GM11168 (cell line): Measurements from ENCODE around the gene MYO3B.

ENCODE experiments used
- in situ Hi-C: fragments of 300-500 bp; cut with MboI; formaldehyde crosslinking; loops from one replicate; pipeline ENCODE4 v1.12.0; 2022; ENCODE audit warnings: low sequenced_read_pairs; ENCODE audit not compliant: unreplicated experiment

Gene MYO3B

DNA sequence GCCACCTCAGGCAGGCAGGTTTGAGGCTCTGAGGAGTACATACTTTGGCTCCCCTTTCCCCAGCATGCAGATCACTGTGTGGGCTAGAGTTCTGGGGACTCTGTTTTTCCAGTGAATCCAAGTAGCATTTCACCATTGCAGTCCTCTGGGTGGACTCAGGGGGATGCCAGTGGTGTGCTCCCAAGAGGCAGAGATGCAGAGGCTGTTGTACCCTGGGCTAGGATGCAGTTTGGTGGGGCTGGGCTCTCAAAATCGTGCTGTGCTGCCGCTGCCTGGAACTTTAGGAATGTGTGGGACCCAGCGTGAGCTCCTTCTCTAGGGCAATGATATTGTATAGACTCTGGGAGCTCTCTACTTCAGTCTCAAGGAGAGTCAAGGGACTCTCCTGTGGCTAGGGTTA, 104.9 kb downstream of the MYO3B start:
- in situ Hi-C loops, result no loop called here

DNA sequence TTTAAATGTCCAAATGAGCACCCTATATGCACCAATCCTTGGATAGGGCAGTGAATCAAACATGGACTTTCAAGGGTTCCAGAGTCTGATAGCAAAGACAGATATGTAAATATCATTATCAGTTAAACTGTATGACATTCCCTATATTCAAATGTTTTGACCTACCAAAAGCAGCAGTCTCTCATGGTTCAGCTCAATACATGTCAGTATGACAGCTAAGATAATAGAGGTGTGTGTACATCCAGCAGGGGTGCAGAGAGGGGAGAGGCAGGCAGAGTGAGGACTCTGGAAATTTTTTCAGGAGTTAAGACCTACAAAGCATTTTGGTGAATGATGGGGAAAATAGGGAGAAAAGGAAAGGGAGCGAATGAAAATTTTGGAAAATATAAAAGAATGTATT, 106.3 kb downstream of the MYO3B start:
- in situ Hi-C loops, result no loop called here

DNA sequence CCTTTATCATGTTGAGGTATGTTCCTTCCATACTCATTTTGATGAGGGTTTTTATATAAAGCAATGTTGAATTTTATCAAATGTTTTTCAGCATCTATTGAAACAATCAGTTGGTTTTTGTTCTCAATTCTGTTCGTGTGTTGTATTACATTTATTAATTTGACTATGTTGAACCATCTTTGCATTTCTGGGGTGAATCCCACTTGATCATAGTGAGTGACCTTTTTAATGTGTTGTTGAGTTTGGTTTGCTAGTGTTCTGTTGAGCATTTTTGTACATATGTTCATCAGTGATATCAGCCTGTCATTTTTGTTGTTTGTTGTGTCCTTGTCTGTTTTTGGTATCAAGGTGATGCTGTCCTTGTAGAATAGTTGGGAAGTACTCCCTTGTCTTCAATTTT, 110.9 kb downstream of the MYO3B start:
- in situ Hi-C loops, result no loop called here

DNA sequence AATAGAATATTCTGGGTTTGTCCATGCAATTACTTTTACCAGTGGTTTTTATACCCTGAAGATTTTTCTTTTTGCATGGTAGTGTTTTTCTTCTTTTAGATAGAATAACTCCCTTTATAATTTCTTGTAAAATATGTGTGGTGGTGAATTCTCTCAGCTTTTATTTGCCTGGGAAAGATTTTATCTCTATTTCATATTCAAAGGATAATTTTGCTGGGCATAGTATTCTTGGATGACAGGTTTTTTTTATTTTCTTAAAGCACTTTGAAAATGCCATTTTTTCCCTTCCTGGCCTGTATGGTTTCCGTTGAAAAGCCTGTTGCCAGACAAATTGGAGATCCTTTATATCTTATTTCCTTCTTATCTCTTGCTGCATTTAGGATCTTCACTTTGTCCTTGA, 113.5 kb downstream of the MYO3B start:
- in situ Hi-C loops, result no loop called here

DNA sequence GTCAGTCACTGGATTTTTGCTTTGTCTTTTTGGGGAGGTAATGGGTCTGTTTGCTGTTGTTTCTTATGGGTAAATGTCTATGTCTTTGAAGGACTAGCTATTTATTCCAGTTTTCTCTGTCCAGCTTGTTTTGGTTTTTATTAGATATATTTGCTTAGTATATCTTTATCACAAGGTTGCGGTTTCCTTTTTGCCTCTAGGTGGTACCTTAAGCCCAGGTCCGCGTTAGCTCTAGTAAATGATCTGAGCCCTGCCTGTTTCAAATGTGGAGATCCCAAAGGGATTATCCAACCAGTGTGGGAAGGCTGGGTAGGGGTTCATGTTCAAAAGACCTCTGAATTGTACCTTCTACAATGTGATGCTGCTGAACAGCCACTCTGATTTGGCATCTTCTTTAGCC, 114.5 kb downstream of the MYO3B start:
- in situ Hi-C loops, result no loop called here

DNA sequence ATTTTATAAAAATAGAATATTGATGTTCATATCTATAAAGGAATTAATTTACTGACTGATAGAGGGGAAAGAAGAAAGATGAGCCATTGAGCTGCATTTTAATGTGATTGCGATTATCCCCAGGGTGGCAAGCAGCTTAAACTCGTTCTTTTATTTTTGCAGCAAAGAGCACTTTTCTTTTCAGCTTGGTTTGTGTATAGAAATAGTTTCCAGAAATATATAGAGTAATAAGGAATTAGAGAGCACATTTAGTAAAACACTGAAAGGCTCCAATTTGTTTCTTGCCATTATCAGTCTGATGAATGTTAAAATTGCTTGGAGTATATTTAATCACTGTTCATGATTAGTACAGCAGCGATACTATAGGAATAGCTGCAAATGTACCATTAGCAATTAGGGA, 119.5 kb downstream of the MYO3B start:
- in situ Hi-C loops, result no loop called here

DNA sequence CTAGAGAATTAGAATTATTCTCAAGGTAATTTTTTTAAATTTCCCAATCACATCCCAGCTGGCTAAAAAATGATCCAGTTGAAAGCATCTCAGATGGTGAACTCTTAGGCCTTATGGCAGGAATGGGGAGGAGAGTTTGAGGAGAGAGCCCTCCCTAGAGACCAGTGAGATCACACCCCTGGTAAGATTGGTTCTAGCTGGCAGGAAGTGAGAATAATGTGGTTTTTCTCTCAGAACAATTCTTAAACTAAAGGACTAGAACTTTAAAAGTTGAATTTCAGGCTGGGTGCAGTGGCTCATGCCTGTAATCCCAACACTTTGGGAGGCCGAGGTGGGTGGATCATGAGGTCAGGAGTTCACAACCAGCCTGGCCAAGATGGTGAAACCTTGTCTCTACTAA, 120.2 kb downstream of the MYO3B start:
- in situ Hi-C loops, result no loop called here

DNA sequence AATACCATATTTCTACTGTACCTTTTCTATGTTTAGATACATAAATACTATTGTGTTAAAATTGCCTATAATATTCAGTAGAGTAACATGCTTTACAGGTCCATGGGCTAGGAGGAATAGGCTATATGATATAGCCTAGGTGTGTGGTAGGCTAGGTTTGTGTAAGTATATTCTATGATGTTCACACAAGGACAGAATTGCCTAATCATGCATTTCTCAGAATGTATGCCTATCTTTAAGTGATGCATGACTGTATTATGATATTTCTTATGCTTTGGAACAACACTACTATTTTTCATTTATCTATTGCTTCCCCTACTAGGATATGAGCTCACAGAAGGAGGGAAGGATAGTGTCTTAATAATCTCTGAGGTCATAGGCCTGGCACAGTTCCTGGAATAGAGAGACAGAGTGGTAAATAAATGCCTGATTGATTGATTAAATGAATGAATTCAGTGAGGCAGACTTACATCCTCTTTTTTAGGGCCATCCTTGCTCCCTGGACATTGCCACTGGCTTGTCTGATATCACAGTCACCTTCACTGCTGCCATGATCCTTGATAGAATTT, 121.0 kb downstream of the MYO3B start:
- in situ Hi-C loops, result no loop called here

DNA sequence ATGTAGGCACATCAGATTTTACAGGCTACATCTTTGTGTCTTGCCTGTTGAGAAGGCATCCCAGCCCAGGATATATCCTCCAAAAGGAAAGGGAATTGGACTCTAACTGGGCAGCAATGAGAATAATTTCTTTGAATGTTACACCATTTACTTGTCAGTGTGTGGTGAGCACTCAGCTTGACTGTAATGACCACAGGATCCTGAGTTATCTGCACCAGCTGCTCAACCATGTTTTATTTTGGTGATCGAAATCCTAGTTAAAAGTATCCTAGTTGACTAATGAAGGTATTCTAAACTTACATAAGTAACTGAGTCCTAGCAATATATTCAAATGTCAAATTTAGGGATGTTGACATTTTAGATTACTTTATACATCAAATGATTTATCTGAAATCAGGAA, 123.0 kb downstream of the MYO3B start:
- in situ Hi-C loops, result no loop called here

DNA sequence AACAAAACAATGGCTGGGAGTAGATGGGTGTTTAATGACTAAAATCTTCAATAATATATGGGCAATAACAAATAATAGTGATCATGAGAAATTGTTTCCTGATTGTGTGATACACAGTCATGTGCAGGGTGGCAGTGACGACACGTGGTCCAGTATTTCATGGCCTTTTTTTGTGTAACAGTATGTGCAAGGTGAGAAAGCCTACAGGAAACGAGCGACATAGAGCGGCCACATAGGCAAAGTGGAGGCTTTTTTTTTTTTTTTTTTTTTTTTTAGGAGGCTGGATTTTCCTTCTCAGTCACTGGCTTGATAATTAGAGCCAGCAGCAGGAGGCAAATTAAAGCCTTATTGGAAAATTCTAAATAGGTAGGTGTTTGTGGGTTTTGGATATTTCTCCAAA, 123.7 kb downstream of the MYO3B start:
- in situ Hi-C loops, result no loop called here

DNA sequence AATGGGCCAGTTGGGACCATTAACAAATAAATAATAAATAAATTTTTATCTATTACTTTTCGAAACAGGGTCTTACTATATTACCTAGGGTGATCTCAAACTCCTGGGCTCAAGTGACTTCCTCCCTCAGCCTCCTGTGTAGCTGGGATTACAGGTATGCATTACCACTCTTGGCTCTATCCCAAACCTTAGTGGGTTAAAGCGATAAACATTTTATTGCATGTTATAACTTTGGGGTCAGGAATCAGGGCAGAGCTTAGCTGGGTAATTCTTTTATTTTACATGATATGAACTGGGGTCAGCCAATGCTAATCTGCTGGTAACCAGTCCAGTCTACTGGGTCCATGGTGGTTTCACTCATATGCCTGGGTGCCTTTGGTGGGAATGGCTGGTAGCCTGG, 127.8 kb downstream of the MYO3B start:
- in situ Hi-C loops, result no loop called here

DNA sequence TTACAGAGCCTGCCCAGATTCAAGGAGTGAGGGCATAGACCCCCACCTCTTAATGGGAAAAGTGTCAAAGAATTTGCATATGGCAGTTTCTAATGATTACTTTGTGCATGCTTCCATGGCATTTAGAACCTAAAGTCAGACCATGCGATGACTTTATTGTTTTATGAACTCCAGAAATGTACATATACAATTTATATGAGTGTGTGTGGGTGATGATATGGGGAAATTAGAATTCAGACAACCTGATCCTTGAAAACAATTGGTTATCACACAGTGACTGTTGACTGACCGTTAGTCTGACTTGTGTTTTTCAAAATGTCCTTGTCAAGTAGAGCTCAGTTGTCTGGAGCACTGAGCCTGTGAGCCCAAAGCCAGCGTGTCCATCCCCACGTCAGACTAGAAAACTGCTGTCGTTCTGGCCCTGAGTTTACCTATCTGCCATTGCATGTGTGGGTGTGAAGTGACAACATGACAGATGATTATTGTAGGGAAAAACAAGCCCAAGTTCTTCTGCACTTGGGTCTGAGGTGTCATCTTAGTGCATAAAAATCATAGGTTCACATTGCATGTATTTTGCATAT, 128.4 kb downstream of the MYO3B start:
- in situ Hi-C loops, result no loop called here

DNA sequence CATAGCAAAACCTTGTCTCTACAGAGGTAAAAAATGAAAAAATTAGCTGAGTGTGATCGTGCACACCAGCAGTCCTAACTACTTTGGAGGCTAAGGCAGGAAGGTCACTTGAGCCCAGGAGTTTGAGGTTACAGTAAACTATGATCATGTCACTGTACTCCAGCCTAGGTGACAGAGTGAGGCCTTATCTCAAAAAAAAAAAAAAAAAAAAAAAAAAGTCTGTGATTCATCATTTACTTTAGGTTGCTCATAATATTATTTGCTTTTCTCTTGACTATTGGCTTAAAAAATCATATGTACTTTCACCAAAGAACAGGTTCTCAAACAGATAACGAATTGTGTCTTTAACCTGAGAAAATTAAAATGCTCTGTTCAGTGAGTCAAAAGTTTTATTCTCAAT, 129.1 kb downstream of the MYO3B start:
- in situ Hi-C loops, result no loop called here

DNA sequence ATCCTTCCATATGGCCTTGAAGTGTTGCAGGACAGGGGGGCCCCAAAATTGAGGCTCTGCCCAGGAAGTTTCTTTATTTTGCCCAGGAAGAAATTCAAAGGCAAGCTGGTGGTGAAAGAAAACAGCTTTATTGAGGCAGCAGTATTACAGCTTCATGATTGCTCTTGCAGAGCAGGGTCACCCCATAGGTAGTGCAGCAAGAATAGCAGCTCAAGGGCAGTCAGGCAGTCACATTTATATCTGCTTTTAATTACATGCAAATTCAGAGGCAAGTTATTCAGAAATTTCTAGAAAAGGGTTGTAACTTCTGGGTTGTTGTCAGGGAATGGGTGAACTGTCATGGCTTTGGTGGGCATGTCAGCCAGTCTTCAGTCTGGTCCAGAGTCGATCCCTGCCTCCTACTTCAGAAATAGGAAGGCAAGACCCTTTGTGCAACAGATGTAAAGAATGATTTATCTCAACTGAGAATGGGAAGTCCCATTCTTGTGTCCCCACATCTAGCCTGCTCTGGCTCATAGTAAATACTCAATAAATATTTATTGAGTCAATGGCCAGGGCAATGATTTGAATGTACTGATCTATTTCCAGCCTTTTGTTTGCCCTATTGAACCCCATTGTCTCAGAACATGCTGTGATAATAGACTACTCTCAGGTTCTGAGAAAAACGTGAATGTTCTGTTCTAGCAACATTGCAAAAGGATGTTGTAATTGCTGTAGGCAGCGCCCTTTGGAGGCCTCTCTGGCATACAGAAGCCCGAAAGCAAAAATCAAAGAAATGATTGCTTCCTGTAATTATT, 129.8 kb downstream of the MYO3B start:
- in situ Hi-C loops, result no loop called here

DNA sequence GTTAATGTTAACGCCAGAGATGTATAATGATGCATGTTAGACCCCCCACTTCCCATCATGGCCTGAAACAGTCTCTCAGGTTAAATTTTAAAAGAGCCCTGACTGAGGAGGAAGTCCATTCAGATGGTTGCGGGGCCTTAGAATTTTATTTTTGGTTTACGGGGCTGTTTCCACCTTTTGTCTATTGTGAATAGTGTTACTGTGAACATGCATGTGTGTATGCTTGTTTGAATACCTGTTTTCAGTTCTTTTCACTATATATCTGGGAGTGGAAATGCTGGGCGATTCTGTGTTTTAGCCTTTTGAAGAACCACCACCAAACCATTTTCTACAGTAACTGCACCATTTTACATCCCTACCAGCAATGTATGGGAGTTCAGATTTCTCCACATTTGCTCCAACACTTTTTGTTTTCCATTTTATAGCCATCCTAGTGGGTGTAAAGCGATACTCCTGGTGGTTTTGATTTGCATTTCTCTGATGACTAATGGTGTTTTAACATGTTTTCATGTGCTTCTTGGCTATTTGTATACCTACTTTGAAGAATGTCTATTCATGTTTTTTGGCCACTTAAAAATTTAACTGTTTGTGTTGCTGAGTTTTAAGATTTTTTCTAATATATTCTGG, 133.0 kb downstream of the MYO3B start:
- in situ Hi-C loops, result no loop called here

DNA sequence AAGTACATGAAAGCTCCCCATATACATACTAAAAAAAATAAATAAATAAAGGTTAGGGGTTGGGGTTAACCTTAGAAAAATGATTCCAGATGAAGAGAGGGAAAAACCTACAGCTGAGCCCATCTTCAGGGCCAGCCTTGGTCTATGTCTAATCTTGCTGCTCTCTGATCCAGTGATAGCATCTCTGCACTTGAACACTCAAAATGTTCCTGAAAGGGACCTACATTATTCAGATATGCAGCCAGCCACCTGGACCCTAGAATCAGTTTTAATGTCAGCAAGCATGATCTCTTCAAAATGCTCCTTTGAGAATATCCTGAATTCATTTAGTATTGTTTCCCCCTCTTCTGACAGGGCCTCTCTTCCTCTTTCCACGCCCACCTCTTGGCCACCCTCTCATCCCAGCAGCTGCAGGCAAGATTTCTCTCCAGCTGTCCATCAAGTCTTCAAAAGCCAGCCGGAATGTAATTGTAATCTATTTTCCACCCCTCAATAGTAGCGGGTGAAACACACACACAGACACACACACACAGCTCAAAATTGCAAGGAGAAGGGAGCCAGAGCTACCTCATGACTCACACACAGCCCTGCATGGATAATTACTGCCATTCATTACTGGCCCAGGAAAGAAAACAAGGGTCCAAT, 135.5 kb downstream of the MYO3B start:
- in situ Hi-C loops, result no loop called here

DNA sequence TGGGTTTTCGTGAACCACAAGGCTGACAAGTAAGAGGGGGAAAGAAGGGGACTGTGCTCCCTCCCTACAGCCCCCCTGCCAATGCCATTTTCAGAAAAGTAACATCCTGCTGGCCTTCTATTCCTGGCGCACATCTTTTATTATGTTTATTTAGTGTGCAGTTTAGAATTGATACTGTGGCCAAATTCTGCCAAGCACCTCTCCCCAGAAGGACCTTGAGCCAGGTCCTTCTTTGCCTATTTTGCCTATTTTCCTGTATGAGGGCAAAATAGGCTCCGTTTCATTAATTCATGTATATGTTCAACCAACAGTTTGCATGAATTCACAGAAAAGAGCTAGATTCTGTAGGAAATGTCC, 136.0 kb downstream of the MYO3B start:
- in situ Hi-C loops, result no loop called here

DNA sequence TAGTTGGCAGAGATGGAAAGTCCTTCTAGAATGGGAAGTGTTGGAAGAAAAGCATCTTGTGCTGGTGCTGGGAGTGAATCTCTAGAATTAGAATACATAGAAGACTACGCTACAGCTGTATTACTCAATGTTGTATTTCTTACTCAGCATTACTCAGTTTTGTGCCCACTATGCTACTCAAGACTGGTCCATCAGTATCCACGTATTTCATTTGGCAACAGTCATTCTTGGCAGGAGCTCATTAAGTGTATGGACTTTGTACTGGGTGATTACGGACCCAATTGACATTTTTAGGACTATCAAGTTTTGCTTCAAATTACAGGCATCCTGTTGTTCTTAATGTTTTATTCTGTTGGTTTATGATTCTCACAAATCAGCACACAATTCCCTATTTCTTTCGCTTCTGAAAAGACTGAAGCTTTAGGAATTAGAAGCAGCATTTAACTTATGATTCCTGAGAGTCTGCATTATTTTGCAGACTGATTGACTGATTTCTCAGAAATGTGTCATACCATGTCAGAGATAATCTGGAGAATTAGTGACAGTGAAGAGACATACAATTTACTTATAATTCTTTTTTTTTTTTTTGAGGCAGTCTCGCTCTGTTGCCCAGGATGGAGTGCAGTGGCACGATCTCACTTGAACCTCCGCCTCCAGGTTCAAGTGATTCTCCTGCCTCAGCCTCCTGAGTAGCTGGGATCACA, 136.9 kb downstream of the MYO3B start:
- in situ Hi-C loops, result no loop called here

DNA sequence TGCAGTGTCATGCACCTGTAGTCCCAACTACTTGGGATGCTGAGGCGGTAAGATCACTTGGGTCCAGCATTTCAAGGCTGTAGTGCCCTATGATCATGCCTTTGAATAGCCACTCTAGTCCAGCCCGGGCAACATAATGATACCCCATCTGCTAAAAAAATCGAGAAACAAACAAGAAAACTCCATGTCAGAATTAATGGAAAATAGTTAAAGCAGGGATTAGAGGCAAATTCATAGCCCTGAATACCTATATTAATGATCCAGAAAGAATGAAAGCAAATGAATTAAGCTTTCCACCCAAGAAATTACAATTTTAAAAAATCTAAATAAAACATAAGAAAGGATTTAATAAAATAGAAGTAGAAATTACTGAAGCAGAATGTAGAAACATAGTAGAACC, 143.0 kb downstream of the MYO3B start:
- in situ Hi-C loops, result no loop called here

DNA sequence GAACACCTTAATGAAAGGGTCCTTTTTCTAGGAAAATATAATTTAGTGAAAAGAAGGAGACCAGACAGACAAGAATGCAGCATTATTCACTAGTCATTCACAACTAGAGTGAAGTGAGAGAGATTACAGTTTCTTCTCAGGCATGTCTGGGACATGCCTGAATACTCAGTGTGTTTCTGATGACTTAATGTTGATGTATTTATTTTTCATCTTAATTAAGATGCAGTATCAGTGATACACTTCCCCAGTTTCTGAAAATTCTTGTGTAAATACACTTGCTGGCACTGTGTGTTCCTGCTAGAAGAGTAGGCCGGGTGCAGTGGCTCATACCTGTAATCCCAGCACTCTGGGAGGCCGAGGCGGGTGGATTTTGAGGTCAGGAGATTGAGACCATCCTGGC, 143.6 kb downstream of the MYO3B start:
- in situ Hi-C loops, result no loop called here
